ENCODE measurements around the gene DHX8.

DNA sequence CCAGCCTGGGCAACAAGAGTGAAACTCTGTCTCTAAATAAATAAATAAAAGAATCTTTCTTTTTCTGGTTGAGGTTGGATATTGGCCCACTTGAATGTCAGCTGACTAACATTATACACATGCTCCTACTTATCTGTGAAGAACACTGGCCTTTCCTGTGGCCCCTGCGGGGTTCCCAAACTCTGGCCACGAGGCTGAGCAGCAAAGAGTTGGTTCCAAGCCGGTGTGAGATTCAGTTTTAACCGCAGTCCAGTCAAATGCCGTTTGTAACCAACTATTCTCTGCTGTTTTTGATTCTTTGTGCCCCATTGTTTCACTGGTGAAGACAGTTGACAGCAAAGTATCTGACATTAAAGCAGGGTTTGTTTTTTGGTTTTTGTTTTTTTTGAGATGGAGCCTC lies 51.1 kb downstream of the DHX8 start:
- TF ChIP-seq, protein P1, sequence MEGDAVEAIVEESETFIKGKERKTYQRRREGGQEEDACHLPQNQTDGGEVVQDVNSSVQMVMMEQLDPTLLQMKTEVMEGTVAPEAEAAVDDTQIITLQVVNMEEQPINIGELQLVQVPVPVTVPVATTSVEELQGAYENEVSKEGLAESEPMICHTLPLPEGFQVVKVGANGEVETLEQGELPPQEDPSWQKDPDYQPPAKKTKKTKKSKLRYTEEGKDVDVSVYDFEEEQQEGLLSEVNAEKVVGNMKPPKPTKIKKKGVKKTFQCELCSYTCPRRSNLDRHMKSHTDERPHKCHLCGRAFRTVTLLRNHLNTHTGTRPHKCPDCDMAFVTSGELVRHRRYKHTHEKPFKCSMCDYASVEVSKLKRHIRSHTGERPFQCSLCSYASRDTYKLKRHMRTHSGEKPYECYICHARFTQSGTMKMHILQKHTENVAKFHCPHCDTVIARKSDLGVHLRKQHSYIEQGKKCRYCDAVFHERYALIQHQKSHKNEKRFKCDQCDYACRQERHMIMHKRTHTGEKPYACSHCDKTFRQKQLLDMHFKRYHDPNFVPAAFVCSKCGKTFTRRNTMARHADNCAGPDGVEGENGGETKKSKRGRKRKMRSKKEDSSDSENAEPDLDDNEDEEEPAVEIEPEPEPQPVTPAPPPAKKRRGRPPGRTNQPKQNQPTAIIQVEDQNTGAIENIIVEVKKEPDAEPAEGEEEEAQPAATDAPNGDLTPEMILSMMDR (conservative IDR thresholded peaks at IDR 0.05; ENCODE audit: low read length), result no peak
- TF ChIP-seq EZH2phosphoT487 (IDR thresholded peaks at IDR 0.05; ENCODE audit: borderline replicate concordance), result no peak

All from Loucy (cell line).